ENCODE measurements around the gene PSMB5. TPM values are rescaled to one million over a fixed set of nuclear protein-coding genes. Genes with fewer than 3 reads are reported as not detected.

PSMB5 gene
- total and polyA plus RNA-seq, 9 of the 15 experiments (the other 6 are each of a cell fraction or from before 2014, with no cell fraction given): 198 to 1,870 (median 269) TPM

DNA sequence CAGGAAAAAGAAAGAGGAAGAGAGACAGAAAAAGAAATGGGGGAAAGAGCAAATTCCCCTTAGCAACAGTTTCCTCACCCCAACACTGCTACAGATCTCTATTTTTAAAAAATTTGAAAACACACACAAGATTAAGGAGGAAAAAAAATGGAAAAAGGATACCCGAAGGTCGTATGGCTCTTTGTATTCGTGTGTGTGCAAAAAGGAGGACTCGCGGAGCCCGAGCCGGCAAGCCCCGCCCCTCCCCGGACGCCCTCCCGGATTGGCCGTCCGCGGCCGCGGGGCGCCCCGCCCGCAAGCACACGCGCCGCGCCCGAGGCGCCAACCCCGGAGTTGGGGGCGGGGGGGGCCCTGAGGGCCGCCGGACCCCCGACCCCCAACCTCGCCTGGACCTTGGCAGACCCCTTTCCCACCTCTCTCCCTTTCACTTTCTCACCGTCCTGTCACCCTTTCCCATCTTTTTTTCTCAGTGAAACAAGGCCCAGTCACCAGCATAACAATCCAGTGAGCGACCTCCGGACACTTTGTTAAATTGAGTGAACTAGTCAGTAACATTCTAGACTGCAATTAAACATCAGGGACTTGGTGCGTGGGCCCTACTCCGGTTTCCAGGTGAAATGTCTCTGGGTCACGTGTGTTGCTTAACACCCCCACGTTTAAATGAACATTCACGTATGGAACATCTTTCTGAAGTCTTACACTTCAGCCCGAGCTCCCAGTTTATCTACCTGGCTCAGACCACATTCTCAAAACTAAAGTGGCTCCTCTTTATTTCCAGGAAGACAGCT is 24.6 kb downstream of the PSMB5 start, which contains the start of gene C14orf93:
Gene C14orf93, minus strand, starts transcription at position 205 of the 788 bp plus-strand sequence. CDS start 11,120 bp downstream, outside the sequence.
- in situ Hi-C loops (cut with MboI) (no loop called here), intact Hi-C loops (cut with micrococcal nuclease) (no loop called here)
- FAIRE-seq: peak; percentile 54
- H3K9me1 ChIP-seq (ENCODE audit: control insufficient read depth, insufficient read depth, low read length): no peaks in the 10 kb centered on the region
- no peaks in the 10 kb centered on the region for H4K20me1 ChIP-seq (replicated peaks; ENCODE audit: control insufficient read depth, insufficient read depth, low read length)
- peak within 1 kb of the TSS; percentile 92 for H2AFZ ChIP-seq (ENCODE audit: low read depth, low read length)
- ChIA-PET CTCF (ENCODE audit: low intra/inter-chr PET ratio) (no interaction called here), POLR2A (interaction anchor here (0.7 to 4.0 kb wide), 2 partner anchors 13 to 24 kb away, joined by 4 to 44 read pairs; partner anchors contain the start of gene PSMB5)
- peaks cover 41% of the 10 kb centered on the region for H3K79me2 ChIP-seq (ENCODE audit: control insufficient read depth, insufficient read depth, low read length)
- BruUV-seq (replicated peaks): no TSS peak
- H3K4me2 ChIP-seq (ENCODE audit: insufficient read depth, low read length): peak within 1 kb of the TSS; percentile 84
- no peaks in the 10 kb centered on the region for H3K9me3 ChIP-seq (replicated peaks; ENCODE audit: control insufficient read depth, insufficient read depth, low read depth, low read length)
- H3K9ac ChIP-seq (ENCODE audit: insufficient read depth in 1 of 2, low read depth in 2 of 2, low read length in 2 of 2): peak within 1 kb of the TSS; percentile 83 to 92
- no peaks in the 10 kb centered on the region for H3K27me3 ChIP-seq (ENCODE audit: control insufficient read depth in 2 of 2, insufficient read depth in 2 of 2, low read length in 2 of 2)
- H3K36me3 ChIP-seq (ENCODE audit: control insufficient read depth, insufficient read depth, low read length): no peaks in the 10 kb centered on the region
- H3K4me3 ChIP-seq: peak within 1 kb of the TSS; percentile 43
- peak within 1 kb of the TSS; percentile 97 for H3K27ac ChIP-seq (ENCODE audit: extremely low read depth, low read depth, low read length)
- ATAC-seq: peak; percentile 62
- WGBS (ENCODE audit: insufficient coverage, low coverage, missing lambda C conversion rate): 2% methylated on average over 33 of the region's 40 CpGs
- DNase-seq (ENCODE audit: extremely low read depth in 1 of 4, low spot score in 3 of 4): peak; percentile 90 to 93 (median 92)
- peaks cover 20 to 38% of the 10 kb centered on the region in 2 experiments for H3K4me1 ChIP-seq (replicated peaks in 1 of 2; ENCODE audit: control insufficient read depth in 2 of 2, insufficient read depth in 2 of 2, low read length in 2 of 2)
- TF ChIP-seq GABPB2 (CRISPR knock-in tag; conservative IDR thresholded peaks at IDR 0.05): no peak
- TF ChIP-seq PHF20 (IDR thresholded peaks at IDR 0.05; ENCODE audit: partially characterized antibody): peak; percentile 10
- TF ChIP-seq, protein P1, sequence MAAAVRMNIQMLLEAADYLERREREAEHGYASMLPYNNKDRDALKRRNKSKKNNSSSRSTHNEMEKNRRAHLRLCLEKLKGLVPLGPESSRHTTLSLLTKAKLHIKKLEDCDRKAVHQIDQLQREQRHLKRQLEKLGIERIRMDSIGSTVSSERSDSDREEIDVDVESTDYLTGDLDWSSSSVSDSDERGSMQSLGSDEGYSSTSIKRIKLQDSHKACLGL (CRISPR knock-in tag; IDR thresholded peaks at IDR 0.05; ENCODE audit: borderline replicate concordance, poor library complexity, severe bottlenecking): no peak
- peak; percentile 96; the same call in 1 of the 2 replicates for TF ChIP-seq ARID2 (IDR thresholded peaks at IDR 0.05)
- peak; percentile 47 for TF ChIP-seq DACH1 (IDR thresholded peaks at IDR 0.05; ENCODE audit: partially characterized antibody)
- TF ChIP-seq MAX (CRISPR knock-in tag; IDR thresholded peaks at IDR 0.05): peak; percentile 26; the same call in 1 of the 2 replicates
- peak; percentile 68 for TF ChIP-seq RBBP5 (IDR thresholded peaks at IDR 0.05; ENCODE audit: borderline replicate concordance, insufficient read depth, low read length, poor library complexity, severe bottlenecking)
- no peak; the same call in 1 of the 2 replicates for TF ChIP-seq SP1 (CRISPR knock-in tag; IDR thresholded peaks at IDR 0.05)
- no peak for TF ChIP-seq ZNF57 (CRISPR knock-in tag; IDR thresholded peaks at IDR 0.05)
- no peak for TF ChIP-seq IRF9 (tag; IDR thresholded peaks at IDR 0.05)
- peak in 1 of 2 experiments; percentile 49; a peak in 2 of 4 replicates for TF ChIP-seq NRF1 (conservative IDR thresholded peaks at IDR 0.05 in 1 of 2, IDR thresholded peaks at IDR 0.05 in 1 of 2)
- TF ChIP-seq SIN3A (IDR thresholded peaks at IDR 0.05; ENCODE audit: borderline replicate concordance in 2 of 2, control insufficient read depth in 1 of 2, low read depth in 2 of 2, low read length in 2 of 2): peak in 1 of 2 experiments; percentile 69; a peak in 1 of 4 replicates
- TF ChIP-seq TAL1 (IDR thresholded peaks at IDR 0.05): no peak
- peak; percentile 75 for TF ChIP-seq EGR1 (conservative IDR thresholded peaks at IDR 0.05)
- no peak for TF ChIP-seq NR1H2 (CRISPR knock-in tag; IDR thresholded peaks at IDR 0.05)
- peak; percentile 59; the same call in 1 of the 2 replicates for TF ChIP-seq CTBP1 (IDR thresholded peaks at IDR 0.05; ENCODE audit: borderline replicate concordance)
- TF ChIP-seq PPARD (CRISPR knock-in tag; IDR thresholded peaks at IDR 0.05): no peak
- TF ChIP-seq TOE1 (IDR thresholded peaks at IDR 0.05; ENCODE audit: borderline replicate concordance): peak; percentile 80
- no peak for TF ChIP-seq TOE1 (CRISPR knock-in tag; IDR thresholded peaks at IDR 0.05; ENCODE audit: borderline replicate concordance, low read depth)
- TF ChIP-seq USF2 (CRISPR knock-in tag; IDR thresholded peaks at IDR 0.05): peak; percentile 73
